Karpas-422 (cell line): ENCODE results near the gene DNAJB11. TPM values are rescaled to one million over a fixed set of nuclear protein-coding genes. Genes with fewer than 3 reads are reported as not detected.

Source experiments
- DNase-seq: peaks from one replicate; pipeline ENCODE4 v3.0.0-alpha.2; 2015
- H2AFZ ChIP-seq: fragments of 200-600 bp; sonication (generic); 2 replicates; pipeline ENCODE4 v1.6.1; 2014; ENCODE audit warnings: antibody characterized with exemption, low read length, mixed read lengths
- H3K27ac ChIP-seq: fragments of 200-600 bp; sonication (generic); 2 replicates; pipeline ENCODE4 v1.5.1; 2014; ENCODE audit warnings: mild to moderate bottlenecking, low read length, moderate library complexity
- H3K27me3 ChIP-seq: fragments of 200-600 bp; sonication (generic); 2 replicates; pipeline ENCODE4 v1.6.1; 2014; ENCODE audit warnings: low read length, mixed read lengths
- H3K36me3 ChIP-seq: fragments of 200-600 bp; sonication (generic); 2 replicates; pipeline ENCODE4 v1.6.1; 2014; ENCODE audit warnings: low read length, mixed read lengths; ENCODE audit not compliant: insufficient read depth
- H3K4me1 ChIP-seq: fragments of 200-600 bp; sonication (generic); 2 replicates; pipeline ENCODE4 v1.6.1; 2014; ENCODE audit warnings: mild to moderate bottlenecking, low read length, mixed read lengths
- H3K4me2 ChIP-seq: fragments of 200-600 bp; sonication (generic); 2 replicates; pipeline ENCODE4 v1.6.1; 2014; ENCODE audit warnings: low read length, low read depth, mild to moderate bottlenecking; ENCODE audit not compliant: poor library complexity, severe bottlenecking
- H3K4me3 ChIP-seq: fragments of 200-600 bp; sonication (generic); 2 replicates; pipeline ENCODE4 v1.5.1; 2014; ENCODE audit warnings: mild to moderate bottlenecking, antibody characterized with exemption, low read length, mixed read lengths
- H3K79me2 ChIP-seq: fragments of 200-600 bp; sonication (generic); 2 replicates; pipeline ENCODE4 v1.6.1; 2014; ENCODE audit warnings: mild to moderate bottlenecking, low read length, mixed read lengths
- H3K9ac ChIP-seq: fragments of 200-600 bp; sonication (generic); 2 replicates; pipeline ENCODE4 v1.6.0; 2014; ENCODE audit warnings: low read length
- H3K9me2 ChIP-seq: fragments of 200-600 bp; sonication (generic), shearing (Covaris generic); replicated peaks from 2 replicates; pipeline ENCODE4 v1.6.0; 2014; ENCODE audit warnings: mild to moderate bottlenecking, low read length, moderate library complexity; ENCODE audit not compliant: insufficient read depth
- H3K9me3 ChIP-seq: fragments of 300-700, 200-600 bp; sonication (generic); 2 replicates; pipeline ENCODE4 v1.6.1; 2014; ENCODE audit warnings: low read length, mixed read lengths
- H4K20me1 ChIP-seq: fragments of 200-600 bp; sonication (generic); 2 replicates; pipeline ENCODE4 v1.6.1; 2014; ENCODE audit warnings: mild to moderate bottlenecking, antibody characterized with exemption, low read length, low read depth; ENCODE audit not compliant: insufficient read depth
- total RNA-seq: library from RNA; depleted of rRNA; stranded (reverse); fragments of >200 nt; shearing (Covaris generic); gene quantifications from 2 replicates; pipeline ENCODE4 v1.2.3, GENCODE V29; 2014; ENCODE audit warnings: low replicate concordance

Gene DNAJB11
- total RNA-seq, 1 experiment from 2014 or later, result 103 TPM

DNA sequence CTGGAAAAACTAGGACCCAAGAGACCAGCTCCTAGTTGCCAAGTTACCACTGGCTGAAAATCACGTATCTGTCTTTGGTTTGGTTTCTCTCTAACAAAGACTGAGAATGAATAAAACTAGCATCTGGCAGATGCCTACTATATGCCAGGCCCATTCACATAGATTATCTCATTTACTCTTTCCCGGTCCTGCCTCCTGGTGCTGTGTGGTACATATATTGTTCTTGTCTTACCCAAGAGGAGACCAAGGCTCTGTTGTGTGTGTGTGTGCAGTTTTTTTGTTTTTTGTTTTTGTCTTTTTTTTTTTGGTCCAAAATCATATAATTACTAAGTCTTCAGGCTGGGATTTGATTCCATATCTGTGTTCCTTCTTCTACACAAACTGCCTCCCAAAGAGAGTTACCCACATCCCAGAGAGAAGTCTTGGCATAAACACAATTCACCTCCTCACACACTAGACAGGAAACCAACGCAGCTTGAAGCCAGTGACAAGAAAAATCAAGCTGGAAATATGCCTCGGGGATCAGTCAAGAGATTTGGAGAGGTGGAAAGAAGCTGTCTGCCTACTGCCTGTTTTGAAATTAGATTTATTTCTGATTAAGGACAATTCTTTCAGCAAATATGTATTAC lies 43.2 kb downstream of the DNAJB11 start:
- Histone ChIP-seq H3K9me2 (no peaks in the 10 kb centered on the region), H3K36me3 (no peaks in the 10 kb centered on the region), H3K4me3 (no peak overlapping the region), H4K20me1 (no peaks in the 10 kb centered on the region), H3K4me1 (peaks cover 10% of the 10 kb centered on the region), H2AFZ (no peak overlapping the region), H3K9me3 (no peaks in the 10 kb centered on the region), H3K4me2 (no peak overlapping the region), H3K9ac (no peak overlapping the region), H3K27ac (no peak overlapping the region), H3K27me3 (no peaks in the 10 kb centered on the region), H3K79me2 (no peaks in the 10 kb centered on the region)
- DNase-seq, result no peak

- Histone ChIP-seq H4K20me1 (no peaks in the 10 kb centered on the region), H3K9me3 (no peaks in the 10 kb centered on the region), H3K27me3 (no peaks in the 10 kb centered on the region), H3K4me2 (peak overlapping the region; percentile 63), H3K9me2 (no peaks in the 10 kb centered on the region), H3K36me3 (no peaks in the 10 kb centered on the region), H3K9ac (peak overlapping the region; percentile 38), H3K79me2 (no peaks in the 10 kb centered on the region), H2AFZ (peak overlapping the region; percentile 63; the same call in 1 of the 2 replicates), H3K27ac (no peak overlapping the region), H3K4me1 (peaks cover 10% of the 10 kb centered on the region), H3K4me3 (peak overlapping the region; percentile 47; the same call in 1 of the 2 replicates)
- DNase-seq, result no peak
These were observed 43.7 kb downstream of the DNAJB11 start for GRCh38 chr3:186614266-186614596.

DNA sequence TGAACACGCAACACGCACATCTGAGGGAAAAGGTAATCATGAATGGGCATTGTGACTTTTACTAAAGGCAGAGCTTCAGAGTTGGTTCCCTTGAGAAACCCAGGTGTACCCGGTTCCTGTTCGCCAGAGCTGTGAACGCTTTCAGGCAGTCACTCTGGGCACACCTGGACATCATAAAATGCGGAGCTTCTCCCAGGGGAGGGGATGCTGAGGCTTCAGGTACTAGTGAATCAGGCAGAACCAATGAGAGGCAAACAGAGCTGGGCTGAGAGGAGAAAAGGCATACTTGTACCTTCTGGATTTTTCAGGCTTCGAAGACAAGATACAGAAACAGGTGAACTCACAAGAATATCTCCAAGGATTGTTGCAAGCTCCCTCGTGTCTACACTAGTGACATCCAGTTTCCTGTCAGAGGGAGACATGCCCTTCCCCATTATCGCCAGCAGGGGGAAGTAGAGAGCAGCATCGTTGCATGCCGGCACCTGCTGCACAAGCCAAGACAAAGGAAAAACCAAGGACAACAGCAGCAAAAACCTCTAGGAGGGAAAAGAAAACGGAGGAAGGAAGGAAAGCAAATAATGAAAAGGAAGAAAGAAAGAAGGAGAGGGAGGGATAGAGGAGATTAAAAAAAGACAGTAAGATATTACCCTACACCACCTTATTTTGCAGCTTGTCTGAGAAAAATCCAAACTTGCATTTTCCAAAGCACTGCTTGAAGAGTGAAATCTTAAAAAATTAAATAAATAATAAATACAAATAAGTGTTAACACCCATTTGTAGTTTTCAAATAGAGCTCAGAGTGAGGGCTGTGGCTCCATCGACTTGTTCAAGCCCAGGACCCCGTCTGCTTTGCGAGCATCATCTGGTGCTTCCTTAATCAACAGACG lies 44.3 kb downstream of the DNAJB11 start:
- Histone ChIP-seq H3K9me3 (no peaks in the 10 kb centered on the region), H3K9me2 (no peaks in the 10 kb centered on the region), H3K4me2 (peak overlapping the region; percentile 63), H3K36me3 (no peaks in the 10 kb centered on the region), H3K9ac (peak overlapping the region; percentile 38), H4K20me1 (no peaks in the 10 kb centered on the region), H3K27me3 (no peaks in the 10 kb centered on the region), H3K4me1 (peaks cover 10% of the 10 kb centered on the region), H2AFZ (peak overlapping the region; percentile 63; the same call in 1 of the 2 replicates), H3K79me2 (no peaks in the 10 kb centered on the region), H3K4me3 (peak overlapping the region; percentile 47; the same call in 1 of the 2 replicates), H3K27ac (no peak overlapping the region)
- DNase-seq, result peak; percentile 92

DNA sequence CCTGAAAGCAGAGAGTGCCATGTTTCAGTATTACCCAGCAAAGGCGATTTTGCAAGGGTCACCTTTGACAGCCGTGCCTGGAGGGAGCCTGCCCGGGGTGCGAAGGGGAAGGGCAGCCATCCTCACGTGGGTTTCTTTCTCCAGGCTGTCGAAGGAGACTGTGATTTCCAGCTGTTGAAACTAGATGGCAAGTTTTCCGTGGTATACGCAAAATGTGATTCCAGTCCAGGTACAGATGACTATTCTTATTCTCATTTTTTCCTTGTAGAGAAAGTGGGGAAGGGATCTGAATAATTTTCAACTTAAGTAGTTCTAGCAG lies 45.7 kb downstream of the DNAJB11 start:
- Histone ChIP-seq H3K27ac (no peak overlapping the region), H3K4me1 (peaks cover 10% of the 10 kb centered on the region), H4K20me1 (no peaks in the 10 kb centered on the region), H2AFZ (no peak overlapping the region), H3K9ac (no peak overlapping the region), H3K4me3 (no peak overlapping the region), H3K27me3 (no peaks in the 10 kb centered on the region), H3K9me2 (no peaks in the 10 kb centered on the region), H3K79me2 (no peaks in the 10 kb centered on the region), H3K9me3 (no peaks in the 10 kb centered on the region), H3K36me3 (no peaks in the 10 kb centered on the region), H3K4me2 (no peak overlapping the region)
- no peak for DNase-seq

- Histone ChIP-seq H3K4me1 (peaks cover 10% of the 10 kb centered on the region), H4K20me1 (no peaks in the 10 kb centered on the region), H3K27ac (no peak overlapping the region), H3K36me3 (no peaks in the 10 kb centered on the region), H3K9ac (0 out of 2 replicates have a peak overlapping the region, but pooled peaks have one; percentile 34), H3K27me3 (no peaks in the 10 kb centered on the region), H2AFZ (peak overlapping the region; percentile 52; the same call in 1 of the 2 replicates), H3K9me3 (no peaks in the 10 kb centered on the region), H3K4me2 (peak overlapping the region; percentile 20), H3K79me2 (no peaks in the 10 kb centered on the region), H3K4me3 (no peak overlapping the region), H3K9me2 (no peaks in the 10 kb centered on the region)
- DNase-seq, result peak; percentile 94
These were observed 46.8 kb downstream of the DNAJB11 start for GRCh38 chr3:186617036-186617946.

DNA sequence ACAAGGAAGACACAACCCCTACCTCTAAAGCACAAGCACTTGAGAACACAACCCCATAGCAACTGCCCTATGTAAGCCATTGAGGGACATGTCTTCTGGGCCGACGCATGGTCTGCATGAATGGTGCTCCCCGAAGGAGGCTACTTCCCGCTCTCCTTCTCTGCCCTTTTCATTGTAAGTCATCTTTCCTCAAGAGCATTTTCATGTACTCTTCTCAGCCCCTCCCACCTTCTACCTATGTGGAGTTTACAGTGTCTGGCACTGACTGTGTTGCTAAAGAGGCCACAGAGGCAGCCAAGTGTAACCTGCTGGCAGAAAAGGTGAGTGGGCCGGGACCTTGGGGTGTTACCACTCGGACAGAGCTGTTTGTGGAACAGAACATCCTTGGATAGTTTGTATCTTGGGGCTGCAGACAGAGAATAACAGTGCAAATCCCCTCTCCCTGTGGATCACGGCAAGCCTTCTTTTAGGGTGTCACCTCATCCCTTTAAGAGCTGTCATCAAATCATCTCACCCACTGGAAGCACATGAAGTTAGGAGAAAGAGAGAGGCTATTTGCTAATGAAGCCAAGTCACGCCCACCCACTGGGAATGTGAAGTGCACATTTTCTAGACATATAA lies 47.9 kb downstream of the DNAJB11 start:
- no peaks in the 10 kb centered on the region for H3K79me2 ChIP-seq
- H3K4me3 ChIP-seq, result no peak overlapping the region
- H3K27ac ChIP-seq, result no peak overlapping the region
- no peaks in the 10 kb centered on the region for H3K36me3 ChIP-seq
- H3K4me2 ChIP-seq, result no peak overlapping the region
- H3K9ac ChIP-seq, result no peak overlapping the region
- H3K9me3 ChIP-seq, result no peaks in the 10 kb centered on the region
- no peaks in the 10 kb centered on the region for H3K27me3 ChIP-seq
- peaks cover 10% of the 10 kb centered on the region for H3K4me1 ChIP-seq
- H3K9me2 ChIP-seq, result no peaks in the 10 kb centered on the region
- H4K20me1 ChIP-seq, result no peaks in the 10 kb centered on the region
- DNase-seq, result no peak
- no peak overlapping the region for H2AFZ ChIP-seq

GRCh38 chr3:186619787-186620212 lies 49.3 kb downstream of the DNAJB11 start:
- Histone ChIP-seq H3K4me2 (no peak overlapping the region), H3K27ac (no peak overlapping the region), H3K79me2 (no peaks in the 10 kb centered on the region), H3K36me3 (no peaks in the 10 kb centered on the region), H3K9ac (no peak overlapping the region), H2AFZ (no peak overlapping the region), H4K20me1 (no peaks in the 10 kb centered on the region), H3K4me3 (no peak overlapping the region), H3K9me2 (no peaks in the 10 kb centered on the region), H3K4me1 (peaks cover 3% of the 10 kb centered on the region), H3K9me3 (no peaks in the 10 kb centered on the region), H3K27me3 (no peaks in the 10 kb centered on the region)
- DNase-seq, result no peak
